Body of pancreas (tissue), 4 donors: ENCODE data around the gene LURAP1L.

Source experiments
- CTCF ChIP-seq, 7 experiments: fragments of 450-650 bp in 4 of 7; fragments of 200-600 bp in 3 of 7; sonication (generic) in 3 of 7; IDR thresholded peaks; one replicate each; pipeline ENCODE4 v1.5.1; 2016 to 2019; ENCODE audit warnings: antibody characterized with exemption in 7 of 7
- POLR2A ChIP-seq, 3 donors: fragments of 450-650 bp; IDR thresholded peaks; one replicate each; pipeline ENCODE4 v1.6.1; 2016; ENCODE audit warnings: antibody characterized with exemption in 3 of 3, mild to moderate bottlenecking in 2 of 3

- TF ChIP-seq CTCF (IDR thresholded peaks at IDR 0.05): no peak
- no peak for TF ChIP-seq POLR2A (IDR thresholded peaks at IDR 0.05)
Observed at GRCh38 chr9:12796601-12797000, 21.8 kb downstream of the LURAP1L start.
